HG03064 (cell line): ENCODE measurements around the gene TRAPPC10.

ENCODE experiments used
- ATAC-seq: cut with Tn5 transposase; IDR thresholded peaks from one replicate; pipeline ENCODE4 v1.9.1; 2021; ENCODE audit warnings: low read depth; ENCODE audit not compliant: unreplicated experiment

Gene TRAPPC10

DNA sequence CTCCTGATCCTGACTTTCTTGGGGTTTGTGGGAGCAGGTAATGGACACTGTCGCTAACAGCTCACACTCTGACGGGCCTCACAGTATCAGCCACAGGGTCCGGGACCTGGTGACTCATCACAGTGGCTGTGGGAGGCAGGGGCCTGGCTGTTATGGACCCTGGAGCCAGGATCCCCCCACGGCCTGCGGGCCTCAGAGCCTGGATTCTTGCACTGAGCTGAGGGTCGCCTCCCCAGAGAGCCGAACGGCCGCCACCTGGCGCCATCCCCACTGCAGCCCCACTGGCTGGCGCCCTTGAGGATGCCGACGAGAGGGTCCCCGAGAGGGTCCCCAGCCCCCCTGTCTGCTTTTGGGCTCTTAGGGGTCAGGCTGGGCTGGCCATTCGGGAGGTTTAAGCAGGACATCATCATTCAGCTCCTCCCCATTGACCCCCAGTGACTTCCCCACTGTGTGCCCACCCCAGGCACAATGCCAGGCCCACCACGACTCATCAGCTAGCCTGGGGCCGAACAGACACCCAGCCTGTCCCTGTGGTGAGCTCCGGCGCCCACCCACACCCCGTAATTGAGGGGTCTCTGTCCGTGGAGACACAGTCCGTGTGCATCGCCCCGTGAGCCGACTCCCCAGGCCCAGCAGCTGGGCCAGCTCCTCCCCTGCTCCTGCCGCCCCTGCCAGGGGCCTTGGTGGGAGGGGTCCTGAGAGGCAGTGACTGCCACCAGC, 30.8 kb upstream of the TRAPPC10 start:
- ATAC-seq: no peak

DNA sequence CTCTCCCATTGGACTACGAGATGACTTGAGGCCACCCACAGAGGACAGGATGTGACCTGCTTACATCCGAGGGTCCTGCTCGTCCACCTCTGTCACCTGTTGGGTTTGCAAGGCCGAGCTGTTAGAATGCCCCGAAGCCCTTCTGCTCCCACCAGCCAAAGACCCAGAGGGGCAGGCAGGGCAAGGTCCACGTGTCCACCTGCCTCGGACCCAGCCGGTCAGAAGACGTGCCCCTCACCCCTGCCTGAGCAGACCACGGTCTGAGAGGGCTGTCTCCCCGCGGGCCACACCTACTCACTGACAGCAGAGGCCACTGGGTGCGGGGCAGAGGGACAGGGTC, 30.3 kb upstream of the TRAPPC10 start:
- no peak for ATAC-seq

DNA sequence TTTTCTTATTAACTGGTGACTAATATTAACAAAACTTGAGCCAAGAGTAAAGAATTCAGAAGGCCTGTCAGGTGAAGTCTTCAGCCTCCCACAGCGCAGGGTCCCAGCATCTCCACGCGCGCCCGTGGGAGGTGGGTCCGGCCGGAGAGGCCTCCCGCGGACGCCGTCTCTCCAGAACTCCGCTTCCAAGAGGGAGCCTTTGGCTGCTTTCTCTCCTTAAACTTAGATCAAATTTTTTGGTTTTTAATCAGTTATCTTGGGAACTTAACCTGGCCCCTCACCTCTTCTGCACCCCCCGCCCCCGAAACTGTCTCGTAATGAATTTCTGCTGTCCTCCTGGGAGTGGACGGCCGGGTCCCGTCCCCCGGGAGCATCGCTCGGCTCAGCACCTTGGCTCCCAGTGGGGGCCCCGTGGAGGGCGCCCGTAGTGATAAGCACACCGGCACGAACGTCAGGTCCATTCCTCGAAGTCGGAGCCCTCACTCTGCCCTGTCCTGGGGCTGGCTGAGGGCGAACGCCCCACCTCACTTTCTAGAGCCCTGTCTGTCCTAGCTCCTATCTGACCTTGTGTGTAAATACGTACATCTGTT, 29.5 kb upstream of the TRAPPC10 start:
- no peak for ATAC-seq

GRCh38 chr21:43983390-43983789, 28.7 kb upstream of the TRAPPC10 start:
- no peak for ATAC-seq

DNA sequence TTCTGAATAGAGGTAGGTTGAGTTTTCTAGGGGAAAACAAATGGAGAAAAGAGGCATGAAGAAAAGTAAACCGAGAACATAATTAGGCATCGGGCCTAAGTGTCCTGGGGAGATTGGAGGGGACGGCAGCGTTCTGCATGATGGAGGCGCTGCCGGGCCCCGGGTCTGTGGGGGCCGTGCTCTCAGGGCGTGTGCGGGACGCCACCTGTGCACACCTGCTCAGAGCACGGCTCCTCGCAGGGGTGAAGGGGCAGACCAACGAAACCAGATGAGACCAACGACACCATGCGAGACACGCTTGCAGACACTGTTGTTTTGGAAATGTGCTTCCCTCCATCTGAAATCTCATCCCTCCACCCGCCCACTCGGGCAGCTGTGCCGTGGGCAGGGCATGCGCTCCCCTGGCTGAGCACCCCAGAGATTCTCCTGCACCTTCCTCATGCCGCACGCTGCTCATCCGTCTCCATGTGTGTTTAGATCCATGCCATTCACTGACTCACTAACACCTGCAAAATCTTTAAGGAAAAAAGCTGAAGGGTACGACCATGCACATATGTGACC, 28.2 kb upstream of the TRAPPC10 start:
- no peak for ATAC-seq

- no peak for ATAC-seq
Observed at GRCh38 chr21:43984905-43985689, 27.0 kb upstream of the TRAPPC10 start.

- ATAC-seq: no peak
Observed at GRCh38 chr21:43985690-43986251, 26.3 kb upstream of the TRAPPC10 start.

- no peak for ATAC-seq
Observed at GRCh38 chr21:43986544-43987451, 25.3 kb upstream of the TRAPPC10 start.

- ATAC-seq: no peak
Observed at GRCh38 chr21:43987509-43987908, 24.6 kb upstream of the TRAPPC10 start.

DNA sequence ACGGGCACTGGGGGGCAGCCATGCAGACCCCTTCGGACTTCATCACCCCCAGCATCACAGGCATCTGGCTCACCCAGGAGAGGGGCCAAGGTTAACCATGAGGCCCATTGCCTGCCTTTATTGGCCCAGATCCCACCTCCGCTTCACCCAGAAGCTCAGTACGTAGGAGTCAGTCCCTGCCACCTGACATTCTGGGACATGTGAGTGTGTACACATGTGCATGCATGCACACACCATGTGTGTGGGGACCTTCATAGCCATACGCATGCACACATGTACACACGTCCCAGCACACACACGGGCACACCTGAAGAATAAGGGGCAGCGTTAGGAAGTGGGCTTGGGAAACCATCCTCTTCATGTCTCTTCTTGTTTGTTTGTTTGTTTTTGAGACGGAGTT, 24.1 kb upstream of the TRAPPC10 start:
- ATAC-seq: no peak

GRCh38 chr21:43988506-43989230, 23.4 kb upstream of the TRAPPC10 start:
- ATAC-seq: no peak

DNA sequence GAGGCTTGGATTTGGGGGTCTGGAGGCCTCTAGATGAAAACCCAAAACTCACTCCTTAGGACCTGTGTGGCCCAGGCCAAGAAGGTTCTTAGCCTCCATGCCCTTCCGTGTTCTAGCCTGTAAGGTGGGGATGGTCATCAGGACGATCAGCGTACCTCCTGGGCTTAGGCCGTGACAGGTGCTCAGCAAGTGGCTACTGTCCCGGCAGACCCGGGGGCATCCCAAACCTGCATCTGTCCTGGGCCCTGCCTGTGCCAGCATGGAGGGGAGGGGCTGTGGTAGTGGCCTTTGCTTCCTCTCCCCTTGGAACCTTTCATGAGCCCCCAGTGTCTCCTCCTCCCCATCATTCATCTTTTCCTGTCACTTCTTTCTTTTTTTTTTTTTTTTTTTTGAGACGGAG, 22.7 kb upstream of the TRAPPC10 start:
- no peak for ATAC-seq

DNA sequence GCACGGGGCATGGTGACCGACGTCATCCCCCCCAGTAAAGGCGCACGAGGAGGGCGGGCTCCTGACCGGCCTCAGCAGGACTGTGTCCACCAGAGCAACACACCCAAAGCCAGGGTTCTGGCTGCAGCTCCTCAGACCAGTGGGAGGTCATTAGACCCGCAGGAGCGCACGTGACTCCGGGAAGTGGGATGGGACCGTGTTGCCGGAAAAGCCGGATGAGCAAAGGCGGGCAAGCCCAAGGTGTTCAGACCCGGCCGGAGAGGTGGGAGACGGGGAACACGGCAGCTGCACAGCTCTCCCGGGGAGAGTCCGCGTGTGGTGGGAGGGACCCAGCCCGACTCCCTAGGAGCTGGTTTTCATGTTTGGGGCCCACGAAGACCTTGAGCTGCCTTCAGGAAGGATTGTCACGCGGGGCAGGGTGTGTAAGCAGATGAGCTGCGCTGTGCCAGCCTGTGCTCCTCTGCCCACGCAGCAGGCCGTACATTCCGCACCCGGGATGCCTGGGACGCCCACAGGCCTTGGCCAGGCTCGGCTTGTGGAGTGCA, 20.6 kb upstream of the TRAPPC10 start:
- ATAC-seq: no peak

GRCh38 chr21:43992121-43992520, 20.0 kb upstream of the TRAPPC10 start:
- ATAC-seq: no peak

DNA sequence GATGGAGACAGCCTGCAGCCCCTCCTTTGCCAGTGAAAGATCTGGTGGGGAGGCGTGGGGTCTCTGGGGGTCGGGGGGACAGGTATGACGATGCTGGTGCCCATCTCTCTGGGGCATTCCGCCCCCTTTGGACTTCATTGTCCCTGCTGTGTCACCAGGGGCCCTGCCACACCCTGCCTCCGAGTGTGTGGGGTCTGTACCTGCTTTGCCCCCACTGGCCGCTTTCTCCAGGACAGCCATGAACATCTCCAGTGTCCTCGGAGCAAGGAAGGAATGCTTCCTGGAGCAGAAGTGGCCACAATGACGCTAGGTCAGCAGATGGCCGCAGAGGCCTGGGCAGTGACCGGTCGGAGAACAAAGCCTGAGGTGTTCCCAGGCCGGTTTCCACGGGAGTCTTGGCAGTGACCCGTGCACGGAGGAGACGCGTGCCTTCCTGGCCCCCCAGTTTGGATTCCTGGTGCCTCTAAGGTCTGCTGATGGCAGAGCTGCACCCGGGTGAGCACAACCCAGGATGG, 18.6 kb upstream of the TRAPPC10 start:
- no peak for ATAC-seq

DNA sequence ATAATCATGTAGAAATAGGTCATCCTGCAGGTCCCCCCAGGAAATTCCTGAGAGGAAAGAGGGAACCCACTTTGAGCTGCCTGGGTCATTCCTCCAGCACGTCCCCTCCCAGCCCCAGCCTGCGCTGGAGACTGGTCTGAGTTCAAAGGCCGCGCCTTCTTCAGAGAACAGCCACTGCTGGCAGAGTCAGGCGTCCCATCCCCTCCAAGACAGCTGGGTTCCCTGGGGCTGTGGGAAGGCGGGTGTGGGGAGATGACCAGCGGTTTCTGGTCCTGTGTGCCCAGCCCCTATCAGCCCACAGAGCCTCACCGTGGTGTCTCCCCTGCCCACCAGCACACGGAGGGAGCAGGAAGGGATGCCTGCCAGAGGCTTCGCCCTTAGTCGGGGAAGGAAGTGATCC, 18.0 kb upstream of the TRAPPC10 start:
- no peak for ATAC-seq

DNA sequence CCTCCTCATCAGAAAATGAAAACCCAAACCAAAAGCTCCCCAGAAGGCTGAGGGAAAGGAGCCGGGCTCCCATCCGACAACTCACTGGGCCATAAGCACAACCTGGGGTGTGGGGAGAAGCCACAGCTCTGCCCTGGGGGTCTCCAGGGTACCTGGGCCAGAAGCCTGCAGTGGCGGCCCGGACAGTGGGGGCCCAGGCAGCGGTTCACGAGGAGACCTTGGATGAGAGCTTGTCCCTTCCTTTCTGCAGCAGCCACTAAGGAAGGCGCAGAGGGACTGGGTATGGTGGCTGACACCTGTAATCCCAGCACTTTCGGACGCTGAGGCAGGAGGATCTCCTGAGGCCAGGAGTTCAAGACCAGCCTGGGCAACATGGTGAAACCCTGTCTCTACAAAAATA, 17.5 kb upstream of the TRAPPC10 start:
- no peak for ATAC-seq

DNA sequence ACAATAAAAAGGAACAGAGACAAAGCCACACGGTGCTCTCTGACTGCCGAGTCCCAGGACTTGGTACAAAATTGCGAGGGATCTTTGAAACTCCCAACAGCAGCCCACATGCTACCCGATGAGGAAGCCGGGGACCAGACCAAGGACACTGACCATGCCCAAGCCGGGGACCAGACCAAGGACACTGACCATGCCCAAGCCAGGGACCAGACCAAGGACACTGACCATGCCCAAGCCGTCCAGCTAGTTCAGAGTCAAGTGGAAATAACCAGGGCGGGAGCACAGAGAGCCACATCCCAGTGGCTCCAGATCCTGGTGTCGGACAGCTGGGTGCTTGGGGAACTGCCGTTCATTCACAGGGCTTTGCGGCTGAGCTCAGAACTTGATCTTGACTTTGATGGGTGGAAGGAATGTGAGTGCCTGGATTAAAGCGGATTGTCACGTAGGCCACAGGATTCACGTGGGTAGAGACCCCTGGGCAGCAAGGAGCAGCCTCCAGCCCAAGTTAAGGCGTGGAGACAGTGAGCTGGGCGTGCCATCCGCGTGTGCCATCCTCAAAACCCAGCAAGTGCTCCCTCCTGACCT, 16.5 kb upstream of the TRAPPC10 start:
- no peak for ATAC-seq
